Gastroesophageal sphincter (tissue), 4 donors: ENCODE data around the gene C2orf42. TPM values are rescaled to one million over a fixed set of nuclear protein-coding genes. Genes with fewer than 3 reads are reported as not detected.

Experiments used
- ATAC-seq: fragments of 150-250 bp; one replicate; pipeline ENCODE4 v1.9.1; 2016; ENCODE audit warnings: mild to moderate bottlenecking, moderate library complexity
- H3K27ac ChIP-seq, 4 donors: fragments of 200-600 bp; sonication (generic) in 3 of 4; 1 replicate in 3 of 4; 2 replicates in 1 of 4; pipeline ENCODE4 v1.5.1; 2016 to 2019
- H3K27me3 ChIP-seq: fragments of 200-600 bp; sonication (generic); one replicate; pipeline ENCODE4 v1.5.1; 2019
- H3K36me3 ChIP-seq, 2 donors: fragments of 200-600 bp; sonication (generic); one replicate each; pipeline ENCODE4 v1.5.1; 2019; ENCODE audit warnings: control low read depth in 1 of 2
- H3K4me1 ChIP-seq, 3 donors: fragments of 200-600 bp; sonication (generic); 1 replicate in 2 of 3; 2 replicates in 1 of 3; pipeline ENCODE4 v1.5.1; 2016 to 2019; ENCODE audit warnings: control low read depth in 2 of 3
- H3K4me3 ChIP-seq, 2 donors: fragments of 200-600 bp; sonication (generic); one replicate each; pipeline ENCODE4 v1.5.1; 2019; ENCODE audit warnings: mild to moderate bottlenecking in 1 of 2, moderate library complexity in 1 of 2
- H3K9me3 ChIP-seq, 3 donors: fragments of 200-600 bp; sonication (generic); one replicate each; pipeline ENCODE4 v1.5.1; 2017 to 2019; ENCODE audit warnings: control low read depth in 2 of 3
- CTCF ChIP-seq, 4 experiments: fragments of 200-600 bp in 2 of 4; fragments of 450-650 bp in 2 of 4; sonication (generic) in 1 of 4; IDR thresholded peaks; one replicate each; pipeline ENCODE4 v1.5.1; 2017 to 2019; ENCODE audit warnings: antibody characterized with exemption in 4 of 4, mild to moderate bottlenecking in 2 of 4, moderate library complexity in 2 of 4
- EP300 ChIP-seq: sonication (generic); formaldehyde crosslinking; IDR thresholded peaks from one replicate; pipeline ENCODE4 v1.6.1; 2017; ENCODE audit warnings: antibody characterized with exemption, mild to moderate bottlenecking
- POLR2A ChIP-seq, 2 donors: fragments of 450-650 bp; IDR thresholded peaks; one replicate each; pipeline ENCODE4 v1.6.1; 2017; ENCODE audit warnings: antibody characterized with exemption in 2 of 2, mild to moderate bottlenecking in 2 of 2, moderate library complexity in 1 of 2
- POLR2AphosphoS5 ChIP-seq: sonication (generic); formaldehyde crosslinking; IDR thresholded peaks from one replicate; pipeline ENCODE4 v1.6.1; 2017; ENCODE audit warnings: antibody characterized with exemption
- WGBS, 2 donors: methylation state at CpG; one replicate each; pipeline ENCODE4 v1.1.5; 2018; ENCODE audit warnings: low coverage in 1 of 2; 5-methylcytosine and 5-hydroxymethylcytosine counted together
- total RNA-seq, 4 donors: library from RNA; depleted of rRNA; stranded (reverse); fragments of >200 nt; gene quantifications; one replicate each; pipeline ENCODE4 v1.1.0, GENCODE V29; 2016

Gene C2orf42
- total RNA-seq, 4 donors from 2014 or later: 17.5 to 32.1 (median 23.2) TPM

DNA sequence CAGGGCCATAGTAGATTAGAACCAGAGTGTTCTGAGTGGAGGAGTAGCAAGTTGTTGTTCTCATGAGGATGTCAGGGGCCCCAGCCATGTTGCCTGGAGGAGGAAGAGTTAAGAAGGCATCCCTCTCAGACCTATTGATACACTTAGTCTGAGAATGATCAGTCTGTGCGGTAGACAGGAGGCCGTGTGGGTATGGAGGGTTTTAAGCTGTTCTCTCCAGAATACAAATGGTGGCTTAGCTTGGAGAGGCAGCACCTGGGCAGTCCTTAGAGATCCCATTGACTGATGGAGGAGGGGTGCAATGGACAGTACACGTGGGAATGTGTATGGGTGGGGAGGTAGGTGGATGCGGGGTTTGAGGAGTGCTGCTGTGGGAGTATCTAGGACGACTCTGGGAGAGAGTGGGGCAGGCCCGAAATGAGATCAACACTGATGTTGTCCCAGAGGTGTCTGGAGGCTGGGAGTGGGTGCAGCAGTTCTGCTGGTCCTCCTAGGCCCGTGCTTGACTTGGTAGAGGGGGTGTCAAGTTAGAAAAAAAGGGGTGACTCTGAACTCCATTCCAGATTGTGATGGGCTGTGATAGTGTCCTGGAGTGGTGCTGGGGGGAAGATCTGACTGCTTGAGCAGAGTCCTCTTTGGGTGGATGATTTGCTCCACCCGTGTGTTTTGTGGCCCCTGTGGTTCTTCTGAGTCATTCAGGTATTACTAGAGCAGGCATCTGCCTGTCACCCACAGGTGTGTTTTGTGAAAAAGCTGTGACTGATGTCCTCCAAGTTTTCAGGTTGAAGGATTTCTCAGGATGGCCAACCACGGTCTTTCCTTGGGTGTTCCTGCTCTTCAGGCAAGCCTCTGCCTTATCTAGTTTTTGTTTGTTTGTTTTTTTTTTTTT, 44.7 kb downstream of the C2orf42 start:
- no peak overlapping the region for H3K4me3 ChIP-seq
- TF ChIP-seq EP300 (no peak), CTCF (IDR thresholded peaks at IDR 0.05) (no peak), POLR2A (IDR thresholded peaks at IDR 0.05) (no peak), POLR2AphosphoS5 (no peak)
- peaks cover 2 to 17% (median 11%) of the 10 kb centered on the region in 3 donors for H3K4me1 ChIP-seq
- ATAC-seq: no peak
- H3K9me3 ChIP-seq: no peaks in the 10 kb centered on the region
- H3K27ac ChIP-seq: no peak overlapping the region
- H3K27me3 ChIP-seq: no peaks in the 10 kb centered on the region
- 63 to 89% methylated on average over 5 to 9 of the region's 9 CpGs for WGBS, 2 donors
- H3K36me3 ChIP-seq: peaks cover 0 to 15% of the 10 kb centered on the region in 2 donors

- peaks cover 0 to 5% of the 10 kb centered on the region in 2 donors for H3K36me3 ChIP-seq
- TF ChIP-seq POLR2A (IDR thresholded peaks at IDR 0.05): no peak
- TF ChIP-seq CTCF (IDR thresholded peaks at IDR 0.05): no peak
- TF ChIP-seq EP300: no peak
- no peak for TF ChIP-seq POLR2AphosphoS5
- 57 to 100% methylated on average over 1 of the region's 3 CpGs for WGBS, 2 donors
- H3K9me3 ChIP-seq: no peaks in the 10 kb centered on the region
- no peak for ATAC-seq
- H3K27me3 ChIP-seq: no peaks in the 10 kb centered on the region
- H3K4me1 ChIP-seq: peaks cover 2 to 22% (median 11%) of the 10 kb centered on the region in 3 donors
- no peak overlapping the region for H3K4me3 ChIP-seq
- H3K27ac ChIP-seq: no peak overlapping the region
Observed at GRCh38 chr2:70145144-70145490, 45.7 kb downstream of the C2orf42 start.

DNA sequence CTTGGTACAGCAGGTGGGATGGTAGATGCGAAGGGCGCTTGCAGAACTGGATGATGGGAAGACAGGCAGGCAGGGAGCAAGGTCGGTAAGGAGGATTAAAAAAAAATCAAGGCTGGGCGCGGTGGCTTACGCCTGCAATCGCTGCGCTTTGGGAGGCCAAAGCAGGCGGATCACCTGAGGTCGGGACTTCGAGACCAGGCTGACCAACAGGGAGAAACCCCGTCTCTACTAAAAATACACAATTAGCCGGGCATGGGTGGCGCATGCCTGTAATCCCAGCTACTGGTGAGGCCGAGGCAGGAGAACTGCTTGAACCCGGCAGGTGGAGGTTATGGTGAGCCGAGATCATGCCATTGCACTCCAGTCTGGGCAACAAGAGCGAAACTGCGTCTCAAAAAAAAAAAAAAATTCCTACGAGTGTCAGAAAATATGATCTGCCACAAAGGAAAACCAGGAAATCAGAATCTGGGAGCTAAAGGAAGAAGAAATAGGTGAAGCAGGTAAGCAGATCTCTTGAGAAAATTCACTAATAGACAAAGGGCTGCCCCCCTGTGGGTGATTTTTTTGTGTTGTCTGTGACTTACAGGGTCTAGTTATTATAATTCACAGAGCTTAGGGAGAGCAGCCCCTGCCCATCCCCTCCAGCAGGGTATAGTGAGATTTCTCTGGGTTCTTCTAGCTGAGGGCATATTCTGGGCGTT, 46.2 kb downstream of the C2orf42 start:
- H3K36me3 ChIP-seq: no peaks in the 10 kb centered on the region
- H3K27ac ChIP-seq: no peak overlapping the region

DNA sequence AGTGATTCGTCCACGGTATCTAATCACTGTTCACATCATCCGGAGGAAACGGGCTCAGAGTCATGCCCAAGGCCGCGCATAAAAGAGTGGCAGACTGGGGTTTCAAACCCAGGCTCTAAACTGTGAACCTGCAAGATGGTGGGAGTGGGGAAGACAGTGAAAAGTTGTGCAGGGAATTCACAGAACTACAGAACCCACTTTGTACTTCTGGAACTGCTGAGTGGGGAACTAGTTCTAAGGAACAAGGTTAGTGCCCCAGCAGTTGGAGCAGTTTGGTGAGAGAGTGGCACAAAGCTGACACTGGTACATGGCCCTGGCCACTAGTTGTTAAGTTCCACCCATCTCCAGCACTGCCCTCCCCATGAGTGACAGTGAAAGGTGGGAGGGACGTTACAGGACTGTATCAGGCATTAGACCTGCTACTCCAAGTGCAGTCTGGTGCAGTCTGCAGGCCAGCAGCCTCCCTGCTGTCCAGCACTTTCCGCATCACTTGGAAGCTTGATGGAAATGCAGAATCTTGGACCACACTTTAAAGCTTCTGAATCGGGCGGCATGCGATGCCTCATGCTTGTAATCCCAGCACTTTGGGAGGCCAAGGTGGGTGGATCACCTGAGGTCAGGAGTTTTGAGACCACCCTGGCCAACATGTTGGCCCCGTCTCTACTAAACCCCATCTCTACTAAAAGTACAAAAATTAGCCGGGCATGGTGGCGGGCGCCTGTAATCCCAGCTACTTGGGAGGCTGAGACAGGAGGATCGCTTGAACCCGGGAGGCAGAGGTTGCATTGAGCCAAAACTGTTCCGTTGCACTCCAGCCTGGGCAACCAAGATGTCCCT, 47.3 kb downstream of the C2orf42 start:
- TF ChIP-seq POLR2A (IDR thresholded peaks at IDR 0.05) (no peak), POLR2AphosphoS5 (no peak), EP300 (no peak), CTCF (IDR thresholded peaks at IDR 0.05) (no peak)
- no peaks in the 10 kb centered on the region for H3K36me3 ChIP-seq
- no peaks in the 10 kb centered on the region for H3K27me3 ChIP-seq
- peak overlapping the region; percentile 96 to 99 (median 98) for H3K27ac ChIP-seq
- H3K4me3 ChIP-seq: peak overlapping the region; percentile 49 to 82
- no peaks in the 10 kb centered on the region for H3K9me3 ChIP-seq
- no peak for ATAC-seq
- WGBS, 2 donors: 3 to 24% methylated on average over 5 to 6 of the region's 18 CpGs
- peaks cover 2 to 22% (median 11%) of the 10 kb centered on the region in 3 donors for H3K4me1 ChIP-seq

More for the DNA sequence above, 46.2 kb downstream of the C2orf42 start:
- 85 to 88% methylated on average over 3 to 13 of the region's 21 CpGs for WGBS, 2 donors
- no peak overlapping the region for H3K4me3 ChIP-seq
- ATAC-seq: no peak
- no peaks in the 10 kb centered on the region for H3K27me3 ChIP-seq
- H3K4me1 ChIP-seq: peaks cover 2 to 22% (median 11%) of the 10 kb centered on the region in 3 donors
- no peaks in the 10 kb centered on the region for H3K9me3 ChIP-seq
- no peak for TF ChIP-seq CTCF (IDR thresholded peaks at IDR 0.05)
- no peak for TF ChIP-seq EP300
- TF ChIP-seq POLR2A (IDR thresholded peaks at IDR 0.05): no peak
